ENCODE results near the gene SHISA9. TPM values are rescaled to one million over a fixed set of nuclear protein-coding genes. Genes with fewer than 3 reads are reported as not detected.

Gene SHISA9
- total and polyA plus RNA-seq, 12 donors: 0.04 to 4.8 (median 0.35) TPM

GRCh38 chr16:13042291-13042685 lies 140.9 kb downstream of the SHISA9 start:
- TF ChIP-seq CTCF (IDR thresholded peaks at IDR 0.05) (no peak), POLR2A (IDR thresholded peaks at IDR 0.05) (no peak)
- H3K9me3 ChIP-seq (replicated peaks in 1 of 3): no peaks in the 10 kb centered on the region
- no peak overlapping the region for H3K4me3 ChIP-seq
- no peaks in the 10 kb centered on the region for H3K4me1 ChIP-seq (replicated peaks in 1 of 2)
- no peak overlapping the region for H3K27ac ChIP-seq
- no peaks in the 10 kb centered on the region for H3K36me3 ChIP-seq (replicated peaks in 1 of 2)
- no peaks in the 10 kb centered on the region for H3K27me3 ChIP-seq
- intact Hi-C loops (cut with DNase I): no loop called here
- DNase-seq: no peak

GRCh38 chr16:13046061-13046821 lies 144.8 kb downstream of the SHISA9 start:
- Histone ChIP-seq H3K27me3 (no peaks in the 10 kb centered on the region), H3K27ac (no peak overlapping the region), H3K36me3 (replicated peaks in 1 of 2) (no peaks in the 10 kb centered on the region), H3K4me3 (no peak overlapping the region), H3K4me1 (replicated peaks in 1 of 2) (no peaks in the 10 kb centered on the region), H3K9me3 (replicated peaks in 1 of 3) (no peaks in the 10 kb centered on the region)
- TF ChIP-seq CTCF (IDR thresholded peaks at IDR 0.05) (no peak), POLR2A (IDR thresholded peaks at IDR 0.05) (no peak)
- intact Hi-C loops (cut with DNase I): no loop called here
- no peak for DNase-seq
- WGBS, 4 donors: 60 to 69% (median 63%) methylated on average over 3 of the region's 3 CpGs

- Histone ChIP-seq H3K9me3 (replicated peaks in 1 of 3) (no peaks in the 10 kb centered on the region), H3K36me3 (replicated peaks in 1 of 2) (no peaks in the 10 kb centered on the region), H3K27ac (no peak overlapping the region), H3K27me3 (no peaks in the 10 kb centered on the region), H3K4me1 (replicated peaks in 1 of 2) (no peaks in the 10 kb centered on the region), H3K4me3 (no peak overlapping the region)
- TF ChIP-seq POLR2A (IDR thresholded peaks at IDR 0.05) (no peak), CTCF (IDR thresholded peaks at IDR 0.05) (no peak)
- no peak for DNase-seq
- WGBS, 4 donors: 36 to 58% (median 49%) methylated on average over 1 of the region's 1 CpG
- intact Hi-C loops (cut with DNase I): no loop called here
Observed at GRCh38 chr16:13047276-13047675, 145.9 kb downstream of the SHISA9 start.

GRCh38 chr16:13049688-13050087 lies 148.3 kb downstream of the SHISA9 start:
- Histone ChIP-seq H3K27ac (no peak overlapping the region), H3K27me3 (no peaks in the 10 kb centered on the region), H3K36me3 (replicated peaks in 1 of 2) (no peaks in the 10 kb centered on the region), H3K4me1 (replicated peaks in 1 of 2) (no peaks in the 10 kb centered on the region), H3K9me3 (replicated peaks in 1 of 3) (no peaks in the 10 kb centered on the region), H3K4me3 (no peak overlapping the region)
- TF ChIP-seq CTCF (IDR thresholded peaks at IDR 0.05): no peak
- TF ChIP-seq POLR2A (IDR thresholded peaks at IDR 0.05): no peak
- intact Hi-C loops (cut with DNase I): no loop called here
- no peak for DNase-seq
- WGBS, 4 donors: 74 to 91% (median 82%) methylated on average over 3 of the region's 3 CpGs
